Kidney glomerular epithelial cell (primary cell): ENCODE measurements around the gene PRC1.

Source experiments
- DNase-seq: peaks from one replicate; lab custom pipeline; 2025; lab: John Stamatoyannopoulos, UW

The PRC1 gene

GRCh38 chr15:90955624-90956273 lies 38.6 kb downstream of the PRC1 start:
- DNase-seq, result no peak

- peak; percentile 81 for DNase-seq
These were observed 39.4 kb downstream of the PRC1 start, which contains the start of gene RCCD1 for GRCh38 chr15:90954712-90955623. TSS of gene RCCD1 (plus strand) at chr15:90954884. CDS start at chr15:90956735, 1,851 bp downstream.

- no peak for DNase-seq
These were observed 40.2 kb downstream of the PRC1 start for GRCh38 chr15:90953947-90954711.

- DNase-seq, result no peak
These were observed 41.2 kb downstream of the PRC1 start for GRCh38 chr15:90952901-90953677.

GRCh38 chr15:90950676-90951075 lies 43.7 kb downstream of the PRC1 start:
- no peak for DNase-seq

GRCh38 chr15:90949979-90950675 lies 44.2 kb downstream of the PRC1 start:
- no peak for DNase-seq

- DNase-seq, result no peak
These were observed 45.8 kb downstream of the PRC1 start for GRCh38 chr15:90948506-90948905.

GRCh38 chr15:90947577-90948357 lies 46.6 kb downstream of the PRC1 start:
- no peak for DNase-seq

- DNase-seq, result no peak
These were observed 47.3 kb downstream of the PRC1 start for GRCh38 chr15:90946941-90947576.

- no peak for DNase-seq
These were observed 47.8 kb downstream of the PRC1 start for GRCh38 chr15:90946538-90946937.

GRCh38 chr15:90945091-90945490 lies 49.2 kb downstream of the PRC1 start:
- no peak for DNase-seq

GRCh38 chr15:90942354-90943120 lies 51.8 kb downstream of the PRC1 start:
- no peak for DNase-seq

- no peak for DNase-seq
These were observed 53.3 kb downstream of the PRC1 start for GRCh38 chr15:90941038-90941437.

GRCh38 chr15:90939756-90940155 lies 54.6 kb downstream of the PRC1 start:
- no peak for DNase-seq

GRCh38 chr15:90938261-90938660 lies 56.1 kb downstream of the PRC1 start:
- DNase-seq, result no peak

GRCh38 chr15:90936823-90937222 lies 57.5 kb downstream of the PRC1 start:
- DNase-seq, result no peak

- peak; percentile 80 for DNase-seq
These were observed 59.2 kb downstream of the PRC1 start, which contains the start of gene UNC45A for GRCh38 chr15:90934949-90935751. TSS of gene UNC45A (plus strand) at chr15:90935285. CDS start at chr15:90935325, 40 bp downstream.
